Progenitor cell of endocrine pancreas (in vitro differentiated cells): ENCODE results near the gene SCFD2. TPM values are rescaled to one million over a fixed set of nuclear protein-coding genes. Genes with fewer than 3 reads are reported as not detected.

Source experiments
- DNase-seq: peaks from one replicate; pipeline ENCODE4 v3.0.0; 2021; ENCODE audit warnings: low spot score; ENCODE audit not compliant: unreplicated experiment
- H3K27ac Mint-ChIP-seq: 2 replicates; pipeline ENCODE4 v1.8.0; 2021; ENCODE audit warnings: mild to moderate bottlenecking, moderate library complexity, mixed read lengths
- H3K27me3 Mint-ChIP-seq: 2 replicates; pipeline ENCODE4 v1.8.0; 2021; ENCODE audit warnings: mixed read lengths
- H3K36me3 Mint-ChIP-seq: 2 replicates; pipeline ENCODE4 v1.8.0; 2022; ENCODE audit warnings: mixed read lengths; ENCODE audit not compliant: insufficient read depth
- H3K4me1 Mint-ChIP-seq: 2 replicates; pipeline ENCODE4 v1.8.0; 2021; ENCODE audit warnings: low read depth, mixed read lengths
- H3K4me3 Mint-ChIP-seq: 2 replicates; pipeline ENCODE4 v1.8.0; 2021; ENCODE audit warnings: low read depth, mild to moderate bottlenecking, moderate library complexity, mixed read lengths
- H3K9me3 Mint-ChIP-seq: 2 replicates; pipeline ENCODE4 v1.8.0; 2021; ENCODE audit warnings: low read depth, mixed read lengths
- CTCF ChIP-seq: fragments of 200-600 bp; sonication (generic); IDR thresholded peaks from one replicate; pipeline ENCODE4 v1.5.0; 2021; ENCODE audit warnings: antibody characterized with exemption, mild to moderate bottlenecking; ENCODE audit not compliant: unreplicated experiment
- total RNA-seq: library from RNA; stranded (reverse); gene quantifications from 2 replicates; pipeline ENCODE4 v1.2.1, GENCODE V29; 2021

Gene SCFD2
- total RNA-seq, 1 donor from 2014 or later: 12.5 TPM

GRCh38 chr4:53075162-53075785 lies 290.6 kb downstream of the SCFD2 start:
- no peak for TF ChIP-seq CTCF
- no peaks in the 10 kb centered on the region for H3K9me3 Mint-ChIP-seq
- H3K4me3 Mint-ChIP-seq: no peak overlapping the region
- peaks cover 4% of the 10 kb centered on the region for H3K4me1 Mint-ChIP-seq
- H3K36me3 Mint-ChIP-seq: no peaks in the 10 kb centered on the region
- H3K27ac Mint-ChIP-seq: no peak overlapping the region
- no peaks in the 10 kb centered on the region for H3K27me3 Mint-ChIP-seq
- no peak for DNase-seq

- peaks cover 11% of the 10 kb centered on the region for H3K4me1 Mint-ChIP-seq
- peaks cover 6% of the 10 kb centered on the region for H3K9me3 Mint-ChIP-seq
- H3K36me3 Mint-ChIP-seq: no peaks in the 10 kb centered on the region
- no peak for DNase-seq
- no peak overlapping the region for H3K27ac Mint-ChIP-seq
- no peak for TF ChIP-seq CTCF
- no peak overlapping the region for H3K4me3 Mint-ChIP-seq
- no peaks in the 10 kb centered on the region for H3K27me3 Mint-ChIP-seq
Observed at GRCh38 chr4:53068755-53069330, 297.0 kb downstream of the SCFD2 start.

GRCh38 chr4:53067125-53067802 lies 298.6 kb downstream of the SCFD2 start:
- no peaks in the 10 kb centered on the region for H3K36me3 Mint-ChIP-seq
- no peak for TF ChIP-seq CTCF

GRCh38 chr4:53066155-53066554 lies 299.7 kb downstream of the SCFD2 start:
- no peak for TF ChIP-seq CTCF
- Mint-ChIP-seq H3K4me3 (no peak overlapping the region), H3K9me3 (peaks cover 6% of the 10 kb centered on the region), H3K36me3 (no peaks in the 10 kb centered on the region), H3K4me1 (peaks cover 10% of the 10 kb centered on the region), H3K27me3 (no peaks in the 10 kb centered on the region), H3K27ac (no peak overlapping the region)
- DNase-seq: no peak

More at GRCh38 chr4:53067125-53067802, 298.6 kb downstream of the SCFD2 start:
- Mint-ChIP-seq H3K4me1 (peaks cover 13% of the 10 kb centered on the region), H3K27ac (no peak overlapping the region), H3K27me3 (no peaks in the 10 kb centered on the region), H3K4me3 (no peak overlapping the region), H3K9me3 (peaks cover 6% of the 10 kb centered on the region)
- DNase-seq: no peak

- no peaks in the 10 kb centered on the region for H3K27me3 Mint-ChIP-seq
- no peak overlapping the region for H3K4me3 Mint-ChIP-seq
Observed at GRCh38 chr4:53064609-53065008, 301.3 kb downstream of the SCFD2 start.

More at GRCh38 chr4:53064609-53065008, 301.3 kb downstream of the SCFD2 start:
- TF ChIP-seq CTCF: no peak
- H3K4me1 Mint-ChIP-seq: peaks cover 10% of the 10 kb centered on the region
- peaks cover 6% of the 10 kb centered on the region for H3K9me3 Mint-ChIP-seq
- H3K27ac Mint-ChIP-seq: no peak overlapping the region
- H3K36me3 Mint-ChIP-seq: no peaks in the 10 kb centered on the region
- DNase-seq: no peak
